ENCODE data around the gene TTPAL.

TTPAL gene

GRCh38 chr20:44442298-44443070, 33.2 kb upstream of the TTPAL start:
- no peak for DNase-seq (ENCODE audit: low spot score)

- no peak for DNase-seq (ENCODE audit: low spot score)
These were observed 29.6 kb upstream of the TTPAL start for GRCh38 chr20:44445742-44446710.

GRCh38 chr20:44447827-44448419, 27.8 kb upstream of the TTPAL start:
- no peak for DNase-seq (ENCODE audit: low spot score)

DNA sequence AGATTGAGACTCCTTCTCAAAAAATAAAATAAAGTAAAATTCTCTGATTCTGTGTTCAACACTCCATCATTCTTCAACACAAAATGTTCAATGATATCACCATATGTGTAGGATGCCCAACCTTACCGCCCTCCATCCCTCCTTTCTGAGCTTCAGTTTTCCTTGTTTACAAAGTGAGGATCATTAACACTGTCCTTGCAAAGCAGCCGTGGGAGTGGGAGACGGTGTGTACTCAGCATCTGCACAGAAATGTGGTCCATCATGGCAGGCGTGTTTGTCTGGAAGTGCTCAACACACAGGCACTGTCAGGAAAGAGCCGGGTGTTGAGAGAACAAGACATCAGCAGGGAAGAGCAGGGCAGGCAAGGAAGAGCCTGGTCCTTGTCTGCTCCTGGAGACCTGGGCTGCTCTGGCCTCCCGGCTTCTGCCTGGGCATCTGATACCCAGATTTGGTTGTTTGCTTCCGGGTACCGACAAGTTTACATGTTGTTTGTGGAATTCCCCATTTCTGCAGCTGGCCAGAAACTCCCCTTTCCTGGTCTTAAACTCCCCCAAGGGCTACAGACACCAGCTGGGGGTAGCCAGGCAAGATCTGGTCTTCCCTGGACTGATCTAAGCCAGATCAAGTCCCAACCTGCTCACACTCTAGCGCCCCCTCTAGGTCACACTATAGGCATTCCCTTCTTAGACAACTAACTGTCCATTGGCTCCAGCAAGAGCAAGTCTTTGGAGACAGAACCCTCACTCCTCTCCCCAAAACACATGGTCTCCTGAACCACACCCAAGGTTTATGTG, 26.7 kb upstream of the TTPAL start:
- no peak for DNase-seq (ENCODE audit: low spot score)

DNA sequence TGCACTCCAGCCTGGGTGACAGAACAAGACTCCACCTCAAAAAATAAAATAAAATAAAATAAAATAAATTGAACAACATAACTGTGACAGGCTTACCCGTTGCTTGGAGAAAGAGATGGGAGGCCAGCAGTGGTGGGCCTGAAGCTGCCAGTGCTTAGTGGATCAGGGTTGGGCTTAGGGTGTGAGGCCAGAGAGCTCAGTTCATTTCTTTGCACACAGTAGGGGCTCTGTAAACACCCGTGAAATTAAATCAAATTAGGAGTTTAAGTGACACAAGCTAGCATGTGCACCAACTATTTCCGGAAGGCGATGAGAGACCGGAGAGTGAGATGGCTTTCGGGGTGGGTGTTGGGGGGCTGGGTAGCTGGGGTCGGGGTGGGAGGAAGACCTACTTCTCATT, 25.8 kb upstream of the TTPAL start:
- DNase-seq (ENCODE audit: low spot score) = no peak

GRCh38 chr20:44450281-44450889, 25.3 kb upstream of the TTPAL start:
- no peak for DNase-seq (ENCODE audit: low spot score)

- DNase-seq (ENCODE audit: low spot score) = no peak
These were observed 24.7 kb upstream of the TTPAL start for GRCh38 chr20:44450903-44451450.

DNA sequence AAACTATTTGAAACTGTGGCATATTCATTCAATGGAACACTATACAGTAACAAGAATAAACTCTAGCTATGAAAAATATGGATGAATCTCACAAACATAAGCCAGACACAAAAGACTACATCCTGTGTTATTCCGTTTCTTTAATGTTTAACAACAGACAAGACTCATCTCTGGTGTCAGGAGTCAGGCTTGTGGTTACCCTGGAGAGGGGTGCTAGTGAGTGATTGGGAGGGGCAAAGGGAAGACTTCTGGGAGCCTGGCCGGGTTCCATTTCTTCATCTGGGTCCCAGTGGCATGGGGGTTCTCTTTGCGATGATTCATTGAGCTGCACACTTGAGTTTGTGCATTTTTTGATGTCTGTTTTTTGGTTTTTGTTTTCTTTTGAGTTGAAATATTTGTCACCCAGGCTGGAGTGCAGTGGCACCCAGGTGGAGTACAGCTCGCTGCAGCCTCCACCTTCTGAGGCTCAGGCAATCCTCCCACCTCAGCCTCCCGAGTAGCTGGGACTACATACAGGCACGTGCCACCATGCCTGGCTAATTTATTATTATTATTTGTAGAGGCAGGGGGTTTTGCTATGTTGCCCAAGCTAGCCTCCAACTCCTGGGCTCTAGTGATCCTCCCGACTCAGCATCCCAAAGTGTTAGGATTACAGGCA, 21.2 kb upstream of the TTPAL start:
- DNase-seq (ENCODE audit: low spot score) = no peak

GRCh38 chr20:44455126-44455525, 20.5 kb upstream of the TTPAL start:
- no peak for DNase-seq (ENCODE audit: low spot score)

DNA sequence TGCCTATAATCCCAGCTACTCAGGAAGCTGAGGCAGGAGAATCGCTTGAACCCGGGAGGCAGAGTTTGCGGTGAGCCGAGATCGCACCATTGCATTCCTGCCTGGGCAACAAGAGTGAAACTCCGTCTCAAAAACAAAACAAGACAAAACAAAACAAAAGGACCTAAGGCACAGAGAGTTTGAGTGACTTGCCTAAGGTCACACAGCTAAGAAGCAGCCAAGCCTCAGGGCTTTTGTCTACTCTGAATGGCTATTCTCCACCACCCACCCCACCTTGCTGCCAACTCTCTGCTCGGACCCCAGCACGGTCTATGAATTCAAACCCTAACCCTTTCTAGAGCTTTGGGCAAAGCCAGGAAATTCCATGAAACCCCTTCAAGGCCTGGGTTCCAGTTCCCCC, 19.1 kb upstream of the TTPAL start:
- no peak for DNase-seq (ENCODE audit: low spot score)

DNA sequence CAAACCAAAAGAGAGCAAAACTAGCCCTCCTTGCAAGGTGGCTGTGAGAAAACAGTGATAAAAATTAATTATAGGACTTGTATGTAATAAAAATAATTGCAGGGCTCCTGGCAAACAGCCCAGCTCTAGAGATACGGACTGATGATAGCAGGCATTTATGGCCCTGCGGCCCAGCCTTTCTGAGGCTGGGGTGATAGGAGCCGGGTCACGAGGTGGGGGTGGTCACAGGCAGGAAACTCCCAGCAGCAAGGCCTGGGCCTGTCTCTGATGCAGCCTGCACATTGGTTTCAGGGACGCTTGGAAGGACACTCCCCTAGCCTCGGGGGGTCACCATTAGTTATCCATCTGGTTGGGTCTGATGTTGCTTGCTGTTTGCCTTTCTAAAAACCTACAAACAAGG, 18.7 kb upstream of the TTPAL start:
- DNase-seq (ENCODE audit: low spot score) = no peak

DNA sequence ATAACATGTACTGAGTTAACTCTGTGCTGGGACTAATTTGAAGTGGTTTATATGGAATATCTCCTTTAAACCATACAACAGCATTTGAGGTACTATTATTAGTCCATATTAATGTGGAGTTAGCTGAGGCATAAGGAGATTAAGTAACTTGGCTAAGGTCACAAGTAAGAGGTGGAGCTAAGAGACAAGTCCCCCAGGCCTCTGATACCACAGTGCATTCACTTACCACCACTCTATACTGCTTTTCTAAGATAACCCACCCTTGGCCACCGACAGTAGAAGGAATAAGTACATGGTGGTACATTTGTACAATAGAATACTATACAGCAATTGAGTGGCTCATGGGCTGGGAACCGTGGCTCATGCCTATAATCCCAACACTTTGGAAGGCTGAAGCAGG, 16.4 kb upstream of the TTPAL start:
- no peak for DNase-seq (ENCODE audit: low spot score)

GRCh38 chr20:44460795-44461141, 14.9 kb upstream of the TTPAL start:
- DNase-seq (ENCODE audit: low spot score) = peak; percentile 29

- DNase-seq (ENCODE audit: low spot score) = no peak
These were observed 14.4 kb upstream of the TTPAL start for GRCh38 chr20:44461142-44461802.

DNA sequence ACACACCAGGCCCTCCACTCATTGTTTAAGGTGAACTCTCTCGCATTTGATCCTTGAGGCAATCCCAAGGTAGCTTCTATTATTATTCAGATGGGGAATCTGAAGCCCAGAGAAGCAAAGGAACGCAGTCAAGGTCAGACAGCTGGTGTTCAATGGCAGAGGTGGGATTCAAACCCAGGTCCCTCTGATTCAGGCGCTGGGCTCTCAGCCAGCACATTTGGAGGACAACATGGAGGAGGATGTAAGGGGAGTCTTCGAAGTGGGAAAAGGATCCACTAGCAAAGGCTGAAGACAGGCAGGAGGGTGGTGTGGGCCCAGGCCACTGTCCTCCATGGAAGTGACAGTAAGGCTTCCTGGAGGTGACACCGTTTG, 13.9 kb upstream of the TTPAL start:
- DNase-seq (ENCODE audit: low spot score) = no peak

- no peak for DNase-seq (ENCODE audit: low spot score)
These were observed 12.2 kb upstream of the TTPAL start for GRCh38 chr20:44463466-44463865.

- DNase-seq (ENCODE audit: low spot score) = no peak
These were observed 11.2 kb upstream of the TTPAL start for GRCh38 chr20:44464514-44464913.

GRCh38 chr20:44465001-44465560, 10.6 kb upstream of the TTPAL start:
- no peak for DNase-seq (ENCODE audit: low spot score)

DNA sequence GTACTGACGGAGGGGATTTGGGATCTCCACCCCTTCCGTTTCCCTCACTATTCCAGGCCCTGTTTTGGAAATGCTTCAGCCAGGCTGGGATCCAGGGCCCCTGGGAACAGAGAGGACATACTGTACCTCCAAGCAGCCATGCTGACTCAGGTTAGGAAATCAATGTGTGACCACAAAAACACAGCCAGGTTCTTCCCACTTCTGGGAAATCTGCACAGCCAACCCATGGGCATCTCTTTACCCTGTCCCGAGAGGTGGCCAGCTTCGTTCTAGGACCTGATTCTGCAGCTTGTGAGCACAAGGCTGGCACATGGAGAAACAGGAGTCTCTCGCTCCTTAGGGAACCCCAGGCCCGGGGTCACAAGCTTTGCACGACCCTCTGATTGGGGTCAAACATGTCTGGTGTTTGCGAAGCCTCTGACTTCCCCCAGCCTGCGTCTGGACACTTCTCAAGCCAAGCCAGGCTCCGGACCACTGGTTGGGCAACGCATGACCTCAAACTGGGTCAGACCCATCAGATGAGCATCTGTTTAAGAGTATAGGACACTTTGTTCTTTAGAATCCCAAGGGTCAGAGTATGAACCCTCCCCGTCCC, 8.3 kb upstream of the TTPAL start:
- DNase-seq (ENCODE audit: low spot score) = no peak
